NB4 (cell line): Measurements from ENCODE around the gene NAIF1.
"Not testable (repeated sequence)": the region's sequence is repeated elsewhere in the genome, so short reads cannot be mapped to it uniquely, and the experiment has no call there.

Experiments used
- DNase-seq: peaks from one replicate; pipeline ENCODE4 v3.0.0; 2010; ENCODE audit warnings: low read depth
- H3K4me3 ChIP-seq: one replicate; pipeline ENCODE4 v1.5.1; 2011; ENCODE audit warnings: mild to moderate bottlenecking, low read depth, low read length, moderate library complexity
- CTCF ChIP-seq: IDR thresholded peaks from one replicate; pipeline ENCODE4 v1.5.1; 2012; ENCODE audit warnings: low read depth, low read length
- MAX ChIP-seq: IDR thresholded peaks from 2 replicates; pipeline ENCODE4 v1.6.1; 2011; ENCODE audit warnings: low read depth, low read length
- MYC ChIP-seq: IDR thresholded peaks from 2 replicates; pipeline ENCODE4 v1.6.1; 2011; ENCODE audit warnings: low read depth, low read length
- POLR2A ChIP-seq: IDR thresholded peaks from 2 replicates; pipeline ENCODE4 v1.6.1; 2011; ENCODE audit warnings: mild to moderate bottlenecking; ENCODE audit not compliant: insufficient read length; ENCODE audit errors: extremely low read depth

Gene NAIF1

GRCh38 chr9:128043467-128043868 is 23.7 kb downstream of the NAIF1 start:
- no peak overlapping the region for H3K4me3 ChIP-seq
- no peak for DNase-seq
- TF ChIP-seq MYC (no peak), MAX (no peak), CTCF (no peak), POLR2A (no peak)

GRCh38 chr9:128042043-128042442 is 25.1 kb downstream of the NAIF1 start:
- no peak for TF ChIP-seq MYC
- no peak for TF ChIP-seq POLR2A
- TF ChIP-seq CTCF: no peak
- TF ChIP-seq MAX: no peak
- no peak for DNase-seq
- H3K4me3 ChIP-seq: no peak overlapping the region

GRCh38 chr9:128040783-128041182 is 26.3 kb downstream of the NAIF1 start:
- DNase-seq, H3K4me3 ChIP-seq: not testable (repeated sequence)

- not testable (repeated sequence) for DNase-seq, H3K4me3 ChIP-seq
These were observed 30.6 kb downstream of the NAIF1 start for GRCh38 chr9:128036522-128036921.

- H3K4me3 ChIP-seq: no peak overlapping the region
- peak; percentile 79 for DNase-seq
- TF ChIP-seq CTCF (peak; percentile 60), POLR2A (no peak), MYC (peak; percentile 90), MAX (peak; percentile 93)
These were observed 32.1 kb downstream of the NAIF1 start for GRCh38 chr9:128034821-128035652.

GRCh38 chr9:128033609-128034008 is 33.5 kb downstream of the NAIF1 start:
- no peak for DNase-seq
- TF ChIP-seq MAX (no peak), MYC (no peak), CTCF (no peak), POLR2A (no peak)

GRCh38 chr9:128027705-128028104 is 39.4 kb downstream of the NAIF1 start:
- TF ChIP-seq MAX (no peak), POLR2A (no peak), MYC (no peak), CTCF (no peak)
- no peak for DNase-seq
- no peak overlapping the region for H3K4me3 ChIP-seq

More at GRCh38 chr9:128033609-128034008, 33.5 kb downstream of the NAIF1 start:
- no peak overlapping the region for H3K4me3 ChIP-seq
